HCT116 (cell line): ENCODE measurements around the gene PRAMEF20. TPM values are rescaled to one million over a fixed set of nuclear protein-coding genes. Genes with fewer than 3 reads are reported as not detected.

Experiments used
- ATAC-seq: fragments of 200-7000 bp; cut with Tn5 transposase; 2 replicates; pipeline ENCODE4 v1.9.1; 2020; ENCODE audit warnings: mild to moderate bottlenecking, moderate library complexity
- BruUV-seq: library from RNA; stranded (reverse); fragments of 400-500 nt; replicated peaks from 2 replicates; lab custom pipeline; 2021; lab: Mats Ljungman, UMichigan
- CTCF ChIA-PET: fragments of 300-600 bp; sonication (Branson Sonifier 250); formaldehyde crosslinking; loops from one replicate; lab custom pipeline; 2021; ENCODE audit warnings: antibody characterized with exemption; lab: Charles Lee
- POLR2A ChIA-PET: fragments of 300-600, 350-600 bp; sonication (Branson Sonifier 250); formaldehyde crosslinking; loops from one replicate; lab custom pipeline; 2021; ENCODE audit warnings: antibody characterized with exemption; lab: Charles Lee
- RAD21 ChIA-PET, 2 experiments: fragments of 300-600 bp; sonication (Branson Sonifier 250); formaldehyde crosslinking; loops; one replicate each; lab custom pipeline; 2023; ENCODE audit warnings: low total read pairs in 2 of 2; ENCODE audit not compliant: uncharacterized antibody in 2 of 2, unreplicated experiment in 2 of 2, low non-redundant PET in 1 of 2; lab: Charles Lee
- DNase-seq: peaks from one replicate; pipeline ENCODE4 v3.0.0-alpha.2; 2010; ENCODE audit warnings: low read depth, low spot score
- H2AFZ ChIP-seq: fragments of 200-600 bp; shearing (Covaris generic), sonication (generic); 2 replicates; pipeline ENCODE4 v1.6.1; 2017; ENCODE audit warnings: low read depth, mixed run types, mixed read lengths, antibody characterized with exemption, low read length; ENCODE audit not compliant: poor library complexity, severe bottlenecking
- H3K27ac ChIP-seq: 2 replicates; pipeline ENCODE4 v1.5.1; 2012; ENCODE audit warnings: low read depth, low read length
- H3K27me3 ChIP-seq: fragments of 200-600 bp; sonication (generic); 2 replicates; pipeline ENCODE4 v1.6.1; 2016; ENCODE audit warnings: mixed run types, low read length, mixed read lengths; ENCODE audit not compliant: insufficient read depth
- H3K36me3 ChIP-seq, 2 experiments: fragments of 200-500 bp in 1 of 2; fragments of 200-600 bp in 1 of 2; sonication (Bioruptor generic) in 1 of 2; sonication (generic) in 1 of 2; 2 replicates each; pipeline versions ENCODE4 v1.5.1 to v1.6.1; 2014 to 2016; ENCODE audit warnings: low read length in 2 of 2, inconsistent platforms in 1 of 2, mixed read lengths in 1 of 2, mixed run types in 1 of 2; ENCODE audit not compliant: insufficient read depth in 2 of 2, control insufficient read depth in 1 of 2
- H3K4me1 ChIP-seq, 2 experiments: fragments of 200-600 bp in 1 of 2; sonication (generic) in 1 of 2; 2 replicates each; pipeline versions ENCODE4 v1.5.1 to v1.6.1; 2012 to 2017; ENCODE audit warnings: low read length in 2 of 2, inconsistent platforms in 1 of 2, mild to moderate bottlenecking in 1 of 2, mixed read lengths in 1 of 2, mixed run types in 1 of 2, moderate library complexity in 1 of 2; ENCODE audit not compliant: insufficient read depth in 2 of 2, control insufficient read depth in 1 of 2
- H3K4me2 ChIP-seq: fragments of 200-600 bp; sonication (generic); 2 replicates; pipeline ENCODE4 v1.6.1; 2017; ENCODE audit warnings: mixed run types, low read length, mixed read lengths
- H3K4me3 ChIP-seq, 2 experiments: fragments of 200-600 bp in 1 of 2; sonication (generic) in 1 of 2; replicated peaks in 1 of 2; 2 replicates each; pipeline ENCODE4 v1.5.1; 2011 to 2016; ENCODE audit warnings: low read length in 2 of 2, control low read depth in 1 of 2, low read depth in 1 of 2, mild to moderate bottlenecking in 1 of 2, mixed read lengths in 1 of 2, mixed run types in 1 of 2
- H3K79me2 ChIP-seq: fragments of 200-600 bp; sonication (generic); 2 replicates; pipeline ENCODE4 v1.6.1; 2017; ENCODE audit warnings: mild to moderate bottlenecking, mixed run types, low read length, moderate library complexity, mixed read lengths; ENCODE audit not compliant: insufficient read depth
- H3K9ac ChIP-seq: fragments of 200-600 bp; sonication (generic); 2 replicates; pipeline ENCODE4 v1.6.1; 2016; ENCODE audit warnings: low read length, mixed read lengths
- H3K9me2 ChIP-seq: fragments of 200-600 bp; sonication (generic), shearing (Covaris generic); 2 replicates; pipeline ENCODE4 v1.6.1; 2017; ENCODE audit warnings: mixed run types, mild to moderate bottlenecking, moderate library complexity; ENCODE audit not compliant: insufficient read depth
- H3K9me3 ChIP-seq, 2 experiments: fragments of 200-500 bp in 1 of 2; fragments of 200-600 bp in 1 of 2; sonication (Bioruptor generic) in 1 of 2; sonication (generic) in 1 of 2; 2 replicates each; pipeline ENCODE4 v1.6.1; 2014 to 2017; ENCODE audit warnings: low read length in 2 of 2, mixed read lengths in 2 of 2, inconsistent platforms in 1 of 2, low read depth in 1 of 2, mild to moderate bottlenecking in 1 of 2, mixed run types in 1 of 2, moderate library complexity in 1 of 2; ENCODE audit not compliant: control insufficient read depth in 1 of 2, insufficient read depth in 1 of 2
- H4K20me1 ChIP-seq: fragments of 200-600 bp; sonication (generic), shearing (Covaris generic); 2 replicates; pipeline ENCODE4 v1.6.1; 2017; ENCODE audit warnings: mixed run types, mild to moderate bottlenecking, moderate library complexity; ENCODE audit not compliant: insufficient read depth
- CBX3 ChIP-seq: IDR thresholded peaks from 2 replicates; pipeline ENCODE4 v1.6.1; 2012; ENCODE audit warnings: low read depth
- EGR1 ChIP-seq: IDR thresholded peaks from 2 replicates; pipeline ENCODE4 v1.6.1; 2012; ENCODE audit warnings: low read depth
- ELF1 ChIP-seq: IDR thresholded peaks from 2 replicates; pipeline ENCODE4 v1.6.1; 2012; ENCODE audit warnings: low read depth, borderline replicate concordance
- EZH2phosphoT487 ChIP-seq: fragments of 200-600 bp; IDR thresholded peaks from 2 replicates; pipeline ENCODE4 v1.6.1; 2018; ENCODE audit warnings: antibody characterized with exemption, borderline replicate concordance
- FOSL1 ChIP-seq: IDR thresholded peaks from 2 replicates; pipeline ENCODE4 v1.6.1; 2012; ENCODE audit warnings: low read depth
- JUND ChIP-seq: IDR thresholded peaks from 2 replicates; pipeline ENCODE4 v1.6.1; 2012
- POLR2AphosphoS5 ChIP-seq: IDR thresholded peaks from 2 replicates; pipeline ENCODE4 v1.6.1; 2011; ENCODE audit warnings: mild to moderate bottlenecking, low read depth, low read length, moderate library complexity
- RAD21 ChIP-seq: IDR thresholded peaks from 2 replicates; pipeline ENCODE4 v1.6.1; 2012; ENCODE audit warnings: low read depth, mild to moderate bottlenecking
- SIN3A ChIP-seq: IDR thresholded peaks from 2 replicates; pipeline ENCODE4 v1.6.1; 2012; ENCODE audit warnings: low read depth
- SRF ChIP-seq: IDR thresholded peaks from 2 replicates; pipeline ENCODE4 v1.6.1; 2012; ENCODE audit warnings: low read depth
- TCF7L2 ChIP-seq: IDR thresholded peaks from 2 replicates; pipeline ENCODE4 v1.7.0; 2011; ENCODE audit warnings: borderline replicate concordance, inconsistent platforms; ENCODE audit not compliant: insufficient read depth, insufficient read length; ENCODE audit errors: extremely low read depth
- YY1 ChIP-seq: IDR thresholded peaks from 2 replicates; pipeline ENCODE4 v1.6.1; 2011; ENCODE audit warnings: low read length, low read depth, moderate library complexity, mild to moderate bottlenecking; ENCODE audit not compliant: insufficient replicate concordance; ENCODE audit errors: extremely low read depth
- ZFX ChIP-seq: fragments of 450-650 bp; IDR thresholded peaks from 2 replicates; pipeline ENCODE4 v1.6.1; 2017
- ZNF274 ChIP-seq: fragments of 200-500 bp; sonication (Bioruptor generic); IDR thresholded peaks from 2 replicates; pipeline ENCODE4 v1.6.1; 2014; ENCODE audit warnings: mild to moderate bottlenecking, low read depth, low read length, inconsistent platforms
- intact Hi-C: fragments of 100-400 bp; cut with micrococcal nuclease; formaldehyde crosslinking; loops from 2 replicates; pipeline ENCODE4 v1.10.0; 2022
- total RNA-seq: library from RNA; stranded (reverse); gene quantifications from one replicate; pipeline ENCODE4 v1.2.1, GENCODE V29; 2021; ENCODE audit not compliant: unreplicated experiment
- TF ChIP-seq, protein P1 (sequence below): IDR thresholded peaks from 2 replicates; pipeline ENCODE4 v1.6.1; 2012
- TF ChIP-seq, protein P2 (sequence below): IDR thresholded peaks from 2 replicates; pipeline ENCODE4 v1.6.1; 2012; ENCODE audit warnings: low read depth

Gene PRAMEF20
- total RNA-seq, 1 experiment from 2014 or later = not detected

DNA sequence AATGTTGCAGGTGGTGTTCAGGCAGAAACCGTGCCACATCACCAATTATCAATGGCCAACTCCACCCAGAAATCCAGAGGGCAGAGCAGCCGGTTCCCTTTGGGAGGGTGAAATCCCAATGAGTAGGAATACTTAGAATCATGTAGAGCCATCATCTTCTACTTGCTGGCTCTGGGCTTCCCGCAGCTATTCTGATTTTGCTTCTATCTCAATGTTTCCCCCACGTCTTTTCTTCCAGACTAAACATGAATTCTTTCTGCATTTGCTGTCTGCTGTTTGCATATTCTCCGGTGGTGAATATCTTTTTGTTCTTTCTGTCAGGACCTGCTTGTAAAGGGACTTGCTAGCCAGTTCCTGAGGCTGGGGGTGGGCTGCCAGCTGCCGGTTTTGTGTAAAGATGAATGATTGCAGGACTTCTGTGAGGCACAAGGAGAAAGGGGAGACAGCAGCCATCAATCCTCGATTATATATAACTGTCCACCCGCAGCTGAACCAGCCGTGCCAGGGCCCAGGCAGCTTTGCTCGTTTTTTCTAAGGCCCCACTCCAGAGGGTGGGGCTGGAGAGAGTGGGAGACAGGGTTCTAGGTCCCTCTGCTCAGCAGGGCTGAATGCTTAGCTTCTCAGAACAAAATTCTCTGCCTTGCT, 33.2 kb downstream of the PRAMEF20 start:
- no peaks in the 10 kb centered on the region for H3K9me3 ChIP-seq
- RAD21 ChIA-PET = no interaction called here
- TF ChIP-seq YY1 (no peak), SIN3A (no peak), ELF1 (no peak), ZFX (no peak), SRF (no peak), EZH2phosphoT487 (no peak), TCF7L2 (no peak), FOSL1 (no peak), EGR1 (no peak), POLR2AphosphoS5 (no peak), ZNF274 (no peak), CBX3 (no peak), JUND (no peak), RAD21 (no peak)
- TF ChIP-seq, protein P1, sequence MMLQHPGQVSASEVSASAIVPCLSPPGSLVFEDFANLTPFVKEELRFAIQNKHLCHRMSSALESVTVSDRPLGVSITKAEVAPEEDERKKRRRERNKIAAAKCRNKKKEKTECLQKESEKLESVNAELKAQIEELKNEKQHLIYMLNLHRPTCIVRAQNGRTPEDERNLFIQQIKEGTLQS = no peak
- TF ChIP-seq, protein P2, sequence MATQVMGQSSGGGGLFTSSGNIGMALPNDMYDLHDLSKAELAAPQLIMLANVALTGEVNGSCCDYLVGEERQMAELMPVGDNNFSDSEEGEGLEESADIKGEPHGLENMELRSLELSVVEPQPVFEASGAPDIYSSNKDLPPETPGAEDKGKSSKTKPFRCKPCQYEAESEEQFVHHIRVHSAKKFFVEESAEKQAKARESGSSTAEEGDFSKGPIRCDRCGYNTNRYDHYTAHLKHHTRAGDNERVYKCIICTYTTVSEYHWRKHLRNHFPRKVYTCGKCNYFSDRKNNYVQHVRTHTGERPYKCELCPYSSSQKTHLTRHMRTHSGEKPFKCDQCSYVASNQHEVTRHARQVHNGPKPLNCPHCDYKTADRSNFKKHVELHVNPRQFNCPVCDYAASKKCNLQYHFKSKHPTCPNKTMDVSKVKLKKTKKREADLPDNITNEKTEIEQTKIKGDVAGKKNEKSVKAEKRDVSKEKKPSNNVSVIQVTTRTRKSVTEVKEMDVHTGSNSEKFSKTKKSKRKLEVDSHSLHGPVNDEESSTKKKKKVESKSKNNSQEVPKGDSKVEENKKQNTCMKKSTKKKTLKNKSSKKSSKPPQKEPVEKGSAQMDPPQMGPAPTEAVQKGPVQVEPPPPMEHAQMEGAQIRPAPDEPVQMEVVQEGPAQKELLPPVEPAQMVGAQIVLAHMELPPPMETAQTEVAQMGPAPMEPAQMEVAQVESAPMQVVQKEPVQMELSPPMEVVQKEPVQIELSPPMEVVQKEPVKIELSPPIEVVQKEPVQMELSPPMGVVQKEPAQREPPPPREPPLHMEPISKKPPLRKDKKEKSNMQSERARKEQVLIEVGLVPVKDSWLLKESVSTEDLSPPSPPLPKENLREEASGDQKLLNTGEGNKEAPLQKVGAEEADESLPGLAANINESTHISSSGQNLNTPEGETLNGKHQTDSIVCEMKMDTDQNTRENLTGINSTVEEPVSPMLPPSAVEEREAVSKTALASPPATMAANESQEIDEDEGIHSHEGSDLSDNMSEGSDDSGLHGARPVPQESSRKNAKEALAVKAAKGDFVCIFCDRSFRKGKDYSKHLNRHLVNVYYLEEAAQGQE = no peak
- TF ChIP-seq, all 23 proteins: peak for 0
- Histone ChIP-seq H3K4me3 (no peak overlapping the region), H3K9me2 (no peaks in the 10 kb centered on the region), H3K27me3 (no peaks in the 10 kb centered on the region), H3K27ac (no peak overlapping the region), H3K9ac (no peak overlapping the region), H2AFZ (no peak overlapping the region), H4K20me1 (no peaks in the 10 kb centered on the region), H3K79me2 (no peaks in the 10 kb centered on the region), H3K36me3 (no peaks in the 10 kb centered on the region), H3K4me1 (no peaks in the 10 kb centered on the region), H3K4me2 (no peak overlapping the region)
- DNase-seq = no peak
- ChIA-PET CTCF (no interaction called here), POLR2A (no interaction called here)
- intact Hi-C loops = no loop called here
- ATAC-seq = no peak
- no TSS peak for BruUV-seq
